DMS79 (cell line): ENCODE measurements around the gene RTN4RL2.
A peak's percentile ranks its signal among the peaks of the same experiment; 100 is the strongest.
"Not testable (repeated sequence)": the region's sequence is repeated elsewhere in the genome, so short reads cannot be mapped to it uniquely, and the experiment has no call there.

Experiments
- DNase-seq: peaks from one replicate; lab custom pipeline; 2025; lab: John Stamatoyannopoulos, UW

RTN4RL2 gene

DNA sequence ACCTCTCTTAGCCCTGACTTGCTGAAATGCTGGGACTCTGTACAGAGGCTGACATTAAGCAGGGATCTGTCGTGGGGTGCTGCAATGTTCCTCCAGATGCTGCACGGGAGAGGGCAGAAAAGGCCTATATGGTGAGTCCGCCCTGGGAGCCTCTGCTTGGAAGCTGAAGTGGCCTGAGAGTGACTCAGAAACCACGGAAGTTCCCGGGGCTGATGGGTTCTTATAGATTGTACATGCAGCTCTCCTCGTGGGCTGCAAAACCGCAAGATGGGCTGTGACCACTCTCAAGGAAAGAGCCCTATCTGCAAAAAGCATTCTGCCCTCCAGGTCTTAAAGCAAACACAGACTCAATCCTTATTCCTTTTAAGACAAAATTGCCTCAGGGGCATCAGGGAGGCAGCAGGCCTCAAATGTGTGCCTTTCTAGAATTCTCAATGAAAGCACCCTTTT is 27.6 kb upstream of the RTN4RL2 start:
- peak; percentile 61 for DNase-seq

DNA sequence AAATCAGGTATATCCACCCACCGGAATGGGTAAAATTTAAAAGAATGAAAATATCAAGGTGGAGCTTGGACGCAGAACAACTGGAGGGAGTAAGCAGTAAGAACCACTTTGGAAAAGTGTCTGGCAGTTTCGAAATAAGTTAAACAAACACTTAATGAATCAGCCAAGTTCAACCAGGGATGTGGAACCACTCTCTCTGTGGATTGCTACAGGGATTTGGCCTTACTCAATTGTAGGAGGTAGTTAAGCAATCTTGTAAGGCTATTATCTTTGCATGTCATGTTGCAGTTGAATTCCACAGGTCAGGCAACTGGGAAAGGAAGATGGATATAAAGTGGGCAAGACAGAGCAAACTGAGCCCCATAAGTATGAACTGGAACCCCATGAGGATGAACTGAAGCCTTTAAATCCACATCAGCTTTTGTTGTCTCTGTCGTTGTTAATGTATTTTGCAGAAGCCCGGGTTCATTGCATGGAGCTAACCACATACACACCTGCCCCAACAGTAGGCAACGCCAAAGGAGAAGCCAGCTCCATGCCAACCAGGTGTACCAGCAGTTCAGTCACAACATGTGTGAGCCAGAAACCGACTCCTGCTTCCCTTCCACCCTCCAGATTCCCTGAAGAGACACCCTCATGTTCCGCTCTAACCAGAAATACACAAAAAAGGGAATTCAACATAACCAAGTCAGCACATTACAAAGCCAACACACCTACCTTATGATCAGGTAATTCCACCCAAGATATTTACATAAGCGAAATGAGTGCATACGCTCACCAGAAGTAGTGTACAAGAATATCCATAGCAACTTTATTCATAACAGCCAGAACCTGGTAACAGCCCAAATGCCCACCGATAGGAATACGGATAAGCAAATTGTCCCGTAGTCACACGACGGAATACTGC is 25.4 kb upstream of the RTN4RL2 start:
- peak; percentile 90 for DNase-seq

DNA sequence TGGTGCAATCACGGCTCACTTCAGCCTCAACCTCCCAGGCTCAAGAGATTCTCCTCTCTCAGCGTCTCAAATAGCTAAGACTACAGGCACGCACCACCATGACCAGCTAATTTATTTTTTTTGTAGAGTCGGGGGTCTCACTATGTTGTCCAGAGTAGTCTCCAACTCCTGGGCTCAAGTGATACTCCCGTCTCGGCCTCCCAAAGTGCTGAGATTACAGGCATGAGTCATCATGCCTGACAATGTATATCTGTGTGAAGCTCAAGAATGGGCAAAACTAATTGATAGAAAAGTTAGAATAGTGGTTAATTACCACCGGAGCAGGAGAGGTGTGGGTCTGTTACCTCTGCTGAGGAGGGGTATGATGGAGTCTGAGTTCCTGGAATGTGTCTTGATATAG is 24.3 kb upstream of the RTN4RL2 start:
- no peak for DNase-seq

DNA sequence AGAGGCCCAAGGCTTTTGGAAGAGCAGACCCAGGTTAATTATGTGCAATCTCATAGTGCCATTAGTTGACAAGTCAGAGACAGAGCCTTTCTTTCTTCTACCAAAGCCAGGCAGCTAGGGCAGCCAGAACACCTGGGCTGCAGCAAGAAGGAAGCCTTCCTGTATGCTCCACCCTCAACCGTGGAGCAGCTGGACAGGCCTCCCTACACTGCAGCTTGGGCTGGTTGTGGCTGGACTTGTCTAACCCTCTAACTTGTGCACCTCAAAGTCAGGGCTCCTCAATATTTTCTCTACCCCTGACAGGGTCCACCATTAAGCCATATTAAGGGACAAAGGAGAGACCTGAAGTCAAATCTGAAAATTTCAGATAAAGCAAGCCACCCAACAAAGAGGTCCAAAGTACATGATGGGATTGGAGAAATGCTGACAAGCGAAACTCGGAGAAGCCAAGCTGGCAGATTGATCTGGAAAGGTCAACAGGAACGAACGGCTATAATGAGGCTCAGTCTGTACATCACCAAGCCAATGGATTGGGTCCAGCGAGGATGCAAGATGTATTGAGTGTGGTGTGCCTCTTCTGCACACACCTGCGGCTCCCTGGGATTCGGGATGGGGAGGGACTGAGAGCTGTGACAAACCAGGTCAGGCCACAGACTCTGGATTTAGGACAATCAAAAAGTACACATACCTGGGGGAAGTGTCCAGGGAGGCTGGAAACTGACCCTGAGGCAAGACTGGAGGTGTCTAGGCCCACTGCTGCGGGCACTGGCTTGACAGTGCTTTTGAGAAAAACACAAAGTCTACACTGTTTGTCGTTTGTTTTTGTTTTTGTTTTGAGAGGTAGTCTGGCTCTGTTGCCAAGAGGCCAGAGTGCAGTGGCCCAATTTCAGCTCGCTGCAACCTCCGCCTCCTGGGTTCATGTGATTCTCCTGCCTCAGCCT is 21.7 kb upstream of the RTN4RL2 start:
- no peak for DNase-seq

DNA sequence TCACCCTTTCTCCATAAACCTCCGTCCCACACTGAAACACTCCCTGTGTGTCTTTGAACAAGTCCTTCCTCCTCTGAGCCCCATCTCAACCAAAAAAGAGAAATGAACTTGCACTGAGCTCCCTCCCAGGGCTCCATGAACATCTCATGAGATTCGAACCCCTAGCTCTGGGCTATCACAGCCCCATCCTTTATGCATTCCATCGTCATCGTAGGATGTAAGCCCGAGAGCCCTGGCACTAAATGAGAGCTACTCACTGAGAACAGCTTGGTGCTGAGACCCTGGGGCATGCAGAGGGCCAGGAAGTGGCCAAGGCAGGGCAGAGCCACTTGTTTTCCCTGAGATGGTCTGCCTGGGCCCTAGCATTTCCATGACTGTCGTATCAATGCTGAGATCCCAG is 20.5 kb upstream of the RTN4RL2 start:
- DNase-seq: no peak

DNA sequence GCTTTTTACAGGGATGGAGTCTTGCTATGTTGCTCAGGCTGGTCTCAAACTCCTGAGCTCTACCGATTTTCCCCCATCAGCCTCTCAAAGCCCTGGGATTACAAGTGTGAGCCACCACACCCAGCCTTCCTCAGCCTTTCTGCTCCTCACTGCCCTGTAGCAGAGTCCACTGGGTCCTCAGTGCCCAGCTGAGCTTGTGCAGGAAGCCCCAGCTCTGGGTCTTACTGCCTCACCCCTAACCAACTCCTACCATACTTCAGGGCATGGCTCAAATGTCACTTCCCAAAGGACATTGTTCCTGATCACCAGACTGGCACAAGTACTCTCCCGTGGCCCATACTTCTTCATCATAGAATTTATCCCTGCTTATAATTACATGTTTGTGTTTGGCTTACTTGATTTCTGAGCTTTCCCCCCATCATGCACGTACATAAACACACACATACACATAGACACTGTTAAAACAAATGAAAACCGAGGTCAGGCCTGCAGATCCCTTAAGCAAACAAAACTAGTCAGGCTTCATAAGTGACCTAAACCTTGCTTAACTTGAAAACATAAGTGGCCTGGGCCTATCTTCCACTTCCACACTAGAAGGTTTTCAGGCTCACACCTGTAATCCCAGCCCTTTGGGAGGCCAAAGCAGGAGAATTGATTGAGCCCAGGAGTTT is 19.4 kb upstream of the RTN4RL2 start:
- peak; percentile 70 for DNase-seq

DNA sequence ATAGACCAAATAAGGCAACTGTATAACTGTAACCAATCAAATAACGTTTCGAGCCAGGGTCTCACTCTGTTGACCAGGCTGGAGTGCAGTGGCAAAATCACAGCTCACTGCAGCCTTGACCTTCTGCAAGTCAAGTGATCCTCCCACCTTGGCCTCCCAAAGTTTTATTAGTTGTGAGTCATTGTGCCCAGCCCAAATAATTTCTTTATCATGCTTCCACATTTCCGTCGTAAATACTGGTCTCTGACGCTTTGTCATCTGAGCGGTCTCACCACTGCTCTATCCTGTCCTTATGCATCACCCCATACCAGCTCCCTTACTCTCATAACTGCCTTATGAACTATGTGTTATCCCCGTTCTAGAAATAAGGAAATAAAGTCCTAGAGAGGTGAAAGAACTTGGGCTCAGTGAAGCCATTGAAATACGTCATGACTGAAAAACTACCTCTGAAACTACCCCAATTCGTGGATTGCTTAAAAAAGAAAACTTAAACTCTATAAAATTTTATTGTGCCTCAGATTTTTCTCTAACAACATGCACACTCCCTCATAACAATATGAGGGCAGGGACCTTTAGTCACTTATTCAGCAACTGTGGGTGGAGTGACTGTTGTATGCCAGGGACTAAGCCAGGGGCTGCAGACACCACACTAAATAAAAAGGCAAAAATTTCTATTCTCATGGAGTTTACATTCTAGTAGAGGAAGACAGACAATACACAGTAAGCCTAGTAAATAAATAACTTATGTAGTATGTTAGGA is 15.8 kb upstream of the RTN4RL2 start:
- no peak for DNase-seq

DNA sequence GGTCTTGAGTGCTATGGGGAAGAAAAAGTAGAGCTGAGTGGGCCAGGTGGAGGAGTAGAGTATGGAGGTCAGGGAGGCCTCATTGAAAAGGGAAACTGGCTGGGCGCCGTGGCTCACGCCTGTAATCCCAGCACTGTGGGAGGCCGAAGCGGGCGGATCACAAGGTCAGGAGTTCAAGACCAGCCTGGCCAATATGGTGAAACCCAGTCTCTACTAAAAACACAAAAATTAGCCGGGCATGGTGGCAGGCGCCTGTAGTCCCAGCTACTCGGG is 15.3 kb upstream of the RTN4RL2 start:
- not testable (repeated sequence) for DNase-seq

DNA sequence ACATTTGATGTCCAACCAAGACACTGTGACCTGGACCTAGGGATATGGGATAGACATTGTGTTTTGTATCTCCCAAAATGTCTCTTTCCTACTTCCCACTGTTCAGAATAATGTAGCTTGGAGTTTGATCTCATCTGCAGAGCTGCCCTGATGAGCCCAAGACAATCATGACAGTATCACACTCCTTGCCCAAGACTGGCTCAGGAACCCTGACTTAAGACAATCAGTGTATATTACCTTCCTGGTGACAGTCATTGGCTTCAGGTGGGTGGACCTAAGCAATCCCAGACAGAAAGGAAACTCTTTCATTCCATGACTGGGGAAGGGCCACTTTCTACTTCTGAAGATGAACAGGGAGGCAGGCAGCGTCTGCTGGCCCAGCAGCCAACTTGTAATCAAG is 14.3 kb upstream of the RTN4RL2 start:
- no peak for DNase-seq

DNA sequence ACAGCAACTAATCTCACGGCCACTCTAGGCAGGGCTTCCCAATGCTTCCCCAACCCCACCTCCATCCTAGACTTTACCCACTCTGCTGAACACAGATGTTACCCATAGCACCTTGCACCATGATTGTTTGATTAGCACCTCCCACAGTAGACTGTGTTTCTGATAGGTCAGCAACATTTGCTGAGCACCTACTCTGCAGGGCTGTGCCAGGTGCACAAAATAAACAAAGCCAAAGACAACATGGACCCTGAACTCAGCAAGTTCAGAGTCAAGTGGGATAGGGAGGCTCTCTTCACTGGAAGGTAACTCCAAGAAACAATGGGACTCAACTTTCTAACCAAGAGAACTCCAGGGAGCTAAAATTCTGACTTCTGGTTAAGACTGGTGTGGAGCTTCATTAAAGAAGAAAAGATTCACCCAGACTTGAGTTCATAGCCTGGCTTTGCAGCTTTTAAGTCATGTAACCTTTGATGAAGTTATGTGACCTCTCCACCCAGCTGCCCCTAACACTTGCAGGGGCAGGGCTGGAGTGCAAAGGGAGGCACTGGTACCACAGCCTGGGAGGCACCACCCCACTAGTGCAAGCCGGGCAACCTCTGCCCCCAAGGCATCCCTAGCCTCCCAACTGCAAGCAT is 6.7 kb upstream of the RTN4RL2 start:
- no peak for DNase-seq

DNA sequence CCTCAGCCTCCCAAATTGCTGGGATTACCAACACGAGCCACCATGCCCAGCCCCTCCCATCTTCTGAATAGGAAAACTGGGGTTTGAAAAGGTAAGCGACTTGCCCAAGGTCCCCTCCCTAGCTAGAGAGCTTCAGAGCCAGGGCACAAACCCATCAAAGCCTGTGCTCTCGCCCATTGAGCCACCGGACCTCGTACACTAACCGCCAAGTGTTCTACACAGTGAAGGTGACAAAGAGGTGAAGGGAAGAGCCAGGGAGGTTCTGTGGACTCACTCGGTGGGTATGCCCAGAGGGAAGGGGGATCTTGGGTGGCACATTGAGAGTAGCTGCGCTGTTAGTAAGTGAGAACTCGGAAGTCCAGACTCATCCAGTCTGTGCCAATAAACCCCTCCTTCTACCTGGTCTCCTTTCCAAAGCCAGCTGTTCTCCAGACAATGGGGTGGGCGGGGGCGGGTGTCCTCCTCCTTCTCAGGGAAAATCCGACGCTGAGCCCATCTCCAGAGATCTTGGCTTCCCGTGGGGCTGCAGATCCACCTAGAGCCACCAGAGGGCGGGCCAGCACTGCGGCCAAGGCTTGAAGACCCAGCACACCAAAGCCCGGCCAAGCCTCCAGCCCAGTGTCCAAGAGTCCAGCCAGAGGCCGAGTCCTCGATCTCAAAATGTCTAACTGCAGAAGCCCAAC is 3.2 kb upstream of the RTN4RL2 start:
- DNase-seq: no peak

DNA sequence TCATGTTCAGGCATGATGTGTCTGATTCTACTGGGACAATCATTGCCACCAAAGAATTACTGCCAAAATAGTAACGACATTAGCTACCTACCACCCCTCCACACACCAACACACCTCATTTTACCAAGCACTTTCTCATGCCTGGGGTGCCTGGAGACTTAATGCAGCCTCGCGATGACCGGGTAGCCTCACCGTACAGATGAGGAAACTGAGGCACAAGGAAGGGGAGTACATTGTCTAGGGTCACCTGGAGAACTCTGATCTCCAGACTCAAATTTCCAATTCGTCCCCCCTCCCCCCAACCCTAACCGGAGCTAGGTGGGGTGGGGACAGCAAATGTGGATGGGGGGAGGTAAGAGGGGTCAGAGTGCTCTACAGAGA is 2.7 kb upstream of the RTN4RL2 start:
- DNase-seq: no peak

DNA sequence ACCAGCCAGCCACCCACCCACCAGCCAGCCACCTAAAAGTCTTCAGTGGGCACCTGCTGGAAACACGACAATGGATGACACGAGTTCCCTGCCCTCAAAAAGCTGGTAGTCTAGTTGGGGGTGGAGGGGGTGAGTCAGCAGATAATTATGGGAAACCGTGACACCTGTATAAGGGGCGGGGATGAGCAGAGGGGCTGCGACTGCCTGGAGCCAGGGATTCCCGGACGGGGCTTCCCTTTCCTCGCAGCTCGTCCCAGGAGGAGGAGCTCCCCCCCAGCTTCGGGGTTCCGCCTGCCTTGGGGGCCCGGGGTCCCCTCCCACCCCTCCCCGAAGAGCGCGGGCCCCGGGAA is 2.3 kb upstream of the RTN4RL2 start:
- no peak for DNase-seq

DNA sequence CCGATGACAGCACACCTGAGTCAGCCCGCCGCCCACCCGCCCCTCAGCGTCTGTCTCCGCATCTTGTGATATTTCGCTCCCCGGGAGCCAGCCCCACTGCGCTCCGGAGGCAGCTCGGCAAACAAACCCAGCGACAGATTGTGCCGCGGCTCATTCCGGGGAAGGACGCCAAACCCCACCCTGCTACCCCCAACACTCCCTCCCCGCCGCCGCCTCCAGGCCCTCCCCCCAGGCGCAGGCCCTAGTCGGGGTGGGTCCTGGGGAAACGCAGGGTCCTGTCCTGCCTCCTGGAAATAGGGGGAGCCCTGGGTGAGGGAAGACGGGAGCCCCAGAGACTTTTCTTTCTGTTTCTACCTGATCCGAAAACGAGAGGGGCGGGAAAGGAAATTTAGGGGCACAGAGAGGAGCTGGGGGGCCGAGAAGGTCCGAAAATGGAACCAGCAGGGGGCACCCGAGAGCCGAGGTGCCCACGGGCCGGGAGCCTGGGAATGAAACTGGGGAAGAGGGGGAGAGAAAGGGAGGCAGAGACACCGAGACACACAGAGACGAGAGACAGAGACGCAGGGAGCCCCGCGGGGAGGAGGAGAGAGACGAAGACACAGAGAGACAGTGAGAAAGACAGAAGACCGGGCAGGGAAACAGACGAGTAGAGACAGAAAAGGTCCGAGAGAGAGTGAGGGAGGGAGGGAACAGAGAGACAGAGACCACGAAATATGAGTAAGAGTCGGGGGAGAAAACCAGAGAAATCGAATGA is 1.7 kb upstream of the RTN4RL2 start:
- no peak for DNase-seq

DNA sequence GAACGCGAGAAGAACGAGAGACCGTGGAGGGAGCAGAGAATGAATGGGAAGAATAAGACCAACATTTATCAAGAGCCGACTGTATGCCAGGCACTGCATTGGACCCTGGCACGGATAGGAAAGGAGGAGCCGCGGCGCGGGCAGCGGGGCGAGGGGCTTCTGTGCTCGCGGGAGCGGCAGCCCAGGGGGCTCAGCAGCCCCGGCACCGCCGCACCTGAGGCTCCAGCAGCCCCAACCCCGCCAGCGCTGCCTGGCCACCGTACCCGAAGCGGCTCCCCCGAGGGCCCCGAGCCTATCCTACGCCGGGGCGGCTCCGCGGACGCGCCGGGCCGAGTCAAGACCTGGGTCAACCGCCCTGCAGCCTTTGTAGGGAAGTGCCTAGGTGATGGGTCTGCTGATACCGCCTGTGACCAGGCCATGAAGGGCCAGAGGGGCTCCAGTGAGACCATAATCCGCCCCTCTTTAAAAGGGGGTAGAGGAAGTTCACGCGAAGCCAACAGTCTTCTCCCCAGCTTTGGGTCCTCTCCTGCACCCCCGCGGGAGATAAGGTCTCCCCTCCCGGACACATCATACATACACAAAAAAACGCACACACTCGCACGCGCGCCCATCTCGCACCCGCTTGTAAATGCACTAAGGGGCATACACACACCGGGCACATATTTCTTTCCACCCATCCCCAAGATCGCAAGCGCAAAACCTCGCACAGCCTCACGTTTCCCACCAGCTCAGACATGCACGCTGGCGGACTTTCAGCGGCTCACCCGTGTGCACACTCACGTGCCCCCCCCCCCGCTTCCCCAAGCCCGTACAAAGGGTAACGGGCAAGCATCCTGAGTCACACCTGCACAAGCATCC is 935 bp upstream of the RTN4RL2 start:
- DNase-seq: no peak

DNA sequence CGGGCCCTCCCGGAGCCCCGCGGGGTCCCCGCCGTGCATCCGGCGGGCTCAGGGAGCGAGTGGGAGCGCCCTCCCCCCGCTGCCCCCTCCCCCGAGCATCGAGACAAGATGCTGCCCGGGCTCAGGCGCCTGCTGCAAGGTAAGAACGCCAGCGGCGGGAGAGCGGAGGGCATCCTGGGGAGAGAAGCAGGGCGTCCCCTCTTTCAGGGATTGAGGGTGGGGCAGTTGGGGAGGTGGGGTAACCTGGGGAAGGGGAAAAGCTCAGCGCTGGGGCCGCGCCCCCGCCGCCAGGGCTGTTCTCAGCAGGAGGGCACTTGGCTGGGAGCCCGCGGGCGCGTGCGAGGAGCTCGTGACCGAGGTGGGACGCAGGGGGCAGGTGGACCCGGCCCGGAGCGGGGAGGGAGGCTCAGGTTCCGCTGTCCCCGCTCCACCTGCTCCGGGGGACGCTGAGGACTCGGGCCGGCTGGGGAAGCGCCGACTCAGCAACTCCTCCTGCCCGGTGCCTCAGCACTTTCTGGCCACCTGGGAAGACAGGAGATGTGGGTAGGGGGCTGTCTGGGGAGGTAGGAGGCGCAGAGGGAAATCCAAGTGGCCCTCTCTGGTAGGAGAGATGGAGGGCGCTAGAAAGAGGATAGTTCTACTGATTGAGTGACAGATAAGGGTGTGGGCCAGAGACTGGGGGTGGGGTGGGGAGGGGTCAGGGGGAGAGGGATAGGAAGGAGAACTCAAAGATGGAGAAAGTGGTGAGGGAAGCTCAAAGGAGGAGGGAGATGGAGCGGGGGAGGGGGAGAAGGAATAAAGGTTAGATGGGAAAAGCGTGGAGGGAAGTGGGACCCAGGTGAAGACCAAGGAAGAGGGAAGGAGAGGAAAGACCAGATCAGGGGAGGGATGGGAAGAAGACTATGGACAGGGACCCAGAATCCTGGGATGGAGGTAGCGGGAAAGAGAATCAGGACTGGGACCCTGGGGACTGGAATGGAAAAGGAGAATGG is 726 bp downstream of the RTN4RL2 start:
- DNase-seq: no peak

DNA sequence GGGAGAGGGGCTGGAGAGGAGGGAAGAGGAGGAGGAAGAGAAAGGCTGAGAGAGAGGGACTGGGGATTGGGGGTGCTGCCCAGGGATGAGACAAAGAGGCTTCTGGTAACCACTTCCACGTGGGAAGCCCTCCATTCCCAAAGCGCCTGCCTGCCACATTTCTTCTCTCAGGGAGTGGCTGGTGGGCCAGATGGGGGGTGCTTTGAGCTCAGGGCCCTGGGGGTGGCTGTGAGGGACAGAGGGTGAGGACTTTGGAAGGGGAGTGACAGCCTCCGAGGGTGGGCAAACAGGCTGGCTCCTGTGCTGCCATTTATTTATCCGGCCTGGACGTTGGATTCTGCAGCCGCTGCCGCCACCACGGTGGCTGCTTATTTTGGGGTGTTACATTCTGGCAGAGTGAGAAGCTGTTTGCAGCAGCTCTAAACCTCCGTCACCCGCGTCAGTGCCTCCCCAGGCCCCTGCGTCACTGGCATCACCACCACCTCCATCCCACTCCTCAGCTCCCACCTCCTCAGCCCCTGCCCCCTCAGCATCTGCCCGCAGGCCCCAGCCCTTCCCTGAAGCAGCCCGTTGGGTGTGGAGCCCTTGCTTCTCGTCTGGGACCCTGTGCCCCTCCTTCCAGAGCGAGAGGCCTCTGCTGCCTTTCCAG is 1.6 kb downstream of the RTN4RL2 start:
- DNase-seq: no peak
